Adipocyte (in vitro differentiated cells): ENCODE data around the gene FBLN5.

ENCODE experiments used
- DNase-seq: peaks from one replicate; pipeline ENCODE4 v3.0.0-alpha.2; 2015; ENCODE audit warnings: low read depth
- H3K27me3 ChIP-seq: replicated peaks from 2 replicates; pipeline ENCODE4 v1.7.0; 2013; ENCODE audit warnings: mild to moderate bottlenecking, low read length, moderate library complexity; ENCODE audit not compliant: control insufficient read depth, insufficient read depth
- H3K36me3 ChIP-seq: 2 replicates; pipeline ENCODE4 v1.7.0; 2013; ENCODE audit warnings: low read length, mild to moderate bottlenecking, moderate library complexity; ENCODE audit not compliant: control insufficient read depth, insufficient read depth, severe bottlenecking
- H3K4me1 ChIP-seq: 2 replicates; pipeline ENCODE4 v1.7.0; 2013; ENCODE audit warnings: mild to moderate bottlenecking, low read length, moderate library complexity; ENCODE audit not compliant: control insufficient read depth, insufficient read depth
- H3K4me3 ChIP-seq: 2 replicates; pipeline ENCODE4 v1.7.0; 2013; ENCODE audit warnings: mild to moderate bottlenecking, low read length, moderate library complexity
- H3K9ac ChIP-seq: 2 replicates; pipeline ENCODE4 v1.7.0; 2013; ENCODE audit warnings: mild to moderate bottlenecking, low read length, moderate library complexity
- H3K9me3 ChIP-seq: 2 replicates; pipeline ENCODE4 v1.7.0; 2013; ENCODE audit warnings: mild to moderate bottlenecking, low read length, moderate library complexity; ENCODE audit not compliant: control insufficient read depth

The FBLN5 gene

GRCh38 chr14:91891101-91891500 lies 56.4 kb downstream of the FBLN5 start:
- Histone ChIP-seq H3K4me1 (peaks cover 57% of the 10 kb centered on the region), H3K36me3 (peaks cover 39% of the 10 kb centered on the region), H3K4me3 (no peak overlapping the region), H3K27me3 (no peaks in the 10 kb centered on the region), H3K9me3 (no peaks in the 10 kb centered on the region), H3K9ac (no peak overlapping the region)
- DNase-seq: no peak

- no peaks in the 10 kb centered on the region for H3K27me3 ChIP-seq
- peaks cover 61% of the 10 kb centered on the region for H3K4me1 ChIP-seq
- H3K9ac ChIP-seq: no peak overlapping the region
- DNase-seq: no peak
- no peaks in the 10 kb centered on the region for H3K9me3 ChIP-seq
- H3K36me3 ChIP-seq: peaks cover 39% of the 10 kb centered on the region
- H3K4me3 ChIP-seq: no peak overlapping the region
These were observed 57.2 kb downstream of the FBLN5 start for GRCh38 chr14:91890291-91890749.

GRCh38 chr14:91889477-91890211 lies 57.9 kb downstream of the FBLN5 start:
- H3K9me3 ChIP-seq: no peaks in the 10 kb centered on the region
- no peaks in the 10 kb centered on the region for H3K27me3 ChIP-seq
- no peak overlapping the region for H3K9ac ChIP-seq
- H3K4me1 ChIP-seq: peaks cover 68% of the 10 kb centered on the region
- no peak for DNase-seq
- H3K4me3 ChIP-seq: no peak overlapping the region
- peaks cover 39% of the 10 kb centered on the region for H3K36me3 ChIP-seq

- Histone ChIP-seq H3K9me3 (no peaks in the 10 kb centered on the region), H3K9ac (no peak overlapping the region), H3K4me3 (no peak overlapping the region), H3K4me1 (peaks cover 75% of the 10 kb centered on the region), H3K27me3 (no peaks in the 10 kb centered on the region), H3K36me3 (peaks cover 38% of the 10 kb centered on the region)
- DNase-seq: no peak
These were observed 58.6 kb downstream of the FBLN5 start for GRCh38 chr14:91888641-91889476.

GRCh38 chr14:91886961-91887360 lies 60.5 kb downstream of the FBLN5 start:
- DNase-seq: no peak
- peaks cover 71% of the 10 kb centered on the region for H3K4me1 ChIP-seq
- no peak overlapping the region for H3K4me3 ChIP-seq
- no peak overlapping the region for H3K9ac ChIP-seq
- H3K9me3 ChIP-seq: no peaks in the 10 kb centered on the region
- peaks cover 30% of the 10 kb centered on the region for H3K36me3 ChIP-seq
- no peaks in the 10 kb centered on the region for H3K27me3 ChIP-seq

GRCh38 chr14:91885839-91886238 lies 61.7 kb downstream of the FBLN5 start:
- Histone ChIP-seq H3K4me3 (no peak overlapping the region), H3K27me3 (no peaks in the 10 kb centered on the region), H3K36me3 (peaks cover 30% of the 10 kb centered on the region), H3K9me3 (no peaks in the 10 kb centered on the region), H3K9ac (peak overlapping the region; percentile 47), H3K4me1 (peaks cover 63% of the 10 kb centered on the region)
- DNase-seq: no peak

- Histone ChIP-seq H3K9ac (peak overlapping the region; percentile 47), H3K27me3 (no peaks in the 10 kb centered on the region), H3K4me3 (no peak overlapping the region), H3K4me1 (peaks cover 58% of the 10 kb centered on the region), H3K36me3 (peaks cover 30% of the 10 kb centered on the region), H3K9me3 (no peaks in the 10 kb centered on the region)
- DNase-seq: no peak
These were observed 62.3 kb downstream of the FBLN5 start for GRCh38 chr14:91885113-91885712.

- no peak for DNase-seq
- H3K4me1 ChIP-seq: peaks cover 53% of the 10 kb centered on the region
- no peaks in the 10 kb centered on the region for H3K27me3 ChIP-seq
These were observed 62.8 kb downstream of the FBLN5 start for GRCh38 chr14:91884664-91885063.

GRCh38 chr14:91883753-91884152 lies 63.7 kb downstream of the FBLN5 start:
- no peak for DNase-seq
- Histone ChIP-seq H3K27me3 (no peaks in the 10 kb centered on the region), H3K4me3 (peak overlapping the region; percentile 3), H3K36me3 (peaks cover 34% of the 10 kb centered on the region), H3K9me3 (no peaks in the 10 kb centered on the region), H3K9ac (peak overlapping the region; percentile 47), H3K4me1 (peaks cover 44% of the 10 kb centered on the region)

More at GRCh38 chr14:91884664-91885063, 62.8 kb downstream of the FBLN5 start:
- Histone ChIP-seq H3K9ac (peak overlapping the region; percentile 47), H3K36me3 (peaks cover 30% of the 10 kb centered on the region), H3K4me3 (peak overlapping the region; percentile 13), H3K9me3 (no peaks in the 10 kb centered on the region)

- DNase-seq: no peak
- Histone ChIP-seq H3K27me3 (no peaks in the 10 kb centered on the region), H3K4me1 (peaks cover 42% of the 10 kb centered on the region), H3K9me3 (no peaks in the 10 kb centered on the region), H3K36me3 (peaks cover 43% of the 10 kb centered on the region), H3K9ac (peak overlapping the region; percentile 31), H3K4me3 (no peak overlapping the region)
These were observed 64.7 kb downstream of the FBLN5 start for GRCh38 chr14:91882776-91883175.

GRCh38 chr14:91882369-91882768 lies 65.1 kb downstream of the FBLN5 start:
- Histone ChIP-seq H3K4me3 (no peak overlapping the region), H3K4me1 (peaks cover 42% of the 10 kb centered on the region), H3K36me3 (peaks cover 47% of the 10 kb centered on the region), H3K9ac (peak overlapping the region; percentile 45), H3K9me3 (no peaks in the 10 kb centered on the region), H3K27me3 (no peaks in the 10 kb centered on the region)
- no peak for DNase-seq
